ENCODE data around the gene POLR3F.
"Not testable (repeated sequence)": the region's sequence is repeated elsewhere in the genome, so short reads cannot be mapped to it uniquely, and the experiment has no call there.

The POLR3F gene, protein sequence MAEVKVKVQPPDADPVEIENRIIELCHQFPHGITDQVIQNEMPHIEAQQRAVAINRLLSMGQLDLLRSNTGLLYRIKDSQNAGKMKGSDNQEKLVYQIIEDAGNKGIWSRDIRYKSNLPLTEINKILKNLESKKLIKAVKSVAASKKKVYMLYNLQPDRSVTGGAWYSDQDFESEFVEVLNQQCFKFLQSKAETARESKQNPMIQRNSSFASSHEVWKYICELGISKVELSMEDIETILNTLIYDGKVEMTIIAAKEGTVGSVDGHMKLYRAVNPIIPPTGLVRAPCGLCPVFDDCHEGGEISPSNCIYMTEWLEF
- 10.6 to 15.6 reads per million in 2 donors for total RNA-seq

DNA sequence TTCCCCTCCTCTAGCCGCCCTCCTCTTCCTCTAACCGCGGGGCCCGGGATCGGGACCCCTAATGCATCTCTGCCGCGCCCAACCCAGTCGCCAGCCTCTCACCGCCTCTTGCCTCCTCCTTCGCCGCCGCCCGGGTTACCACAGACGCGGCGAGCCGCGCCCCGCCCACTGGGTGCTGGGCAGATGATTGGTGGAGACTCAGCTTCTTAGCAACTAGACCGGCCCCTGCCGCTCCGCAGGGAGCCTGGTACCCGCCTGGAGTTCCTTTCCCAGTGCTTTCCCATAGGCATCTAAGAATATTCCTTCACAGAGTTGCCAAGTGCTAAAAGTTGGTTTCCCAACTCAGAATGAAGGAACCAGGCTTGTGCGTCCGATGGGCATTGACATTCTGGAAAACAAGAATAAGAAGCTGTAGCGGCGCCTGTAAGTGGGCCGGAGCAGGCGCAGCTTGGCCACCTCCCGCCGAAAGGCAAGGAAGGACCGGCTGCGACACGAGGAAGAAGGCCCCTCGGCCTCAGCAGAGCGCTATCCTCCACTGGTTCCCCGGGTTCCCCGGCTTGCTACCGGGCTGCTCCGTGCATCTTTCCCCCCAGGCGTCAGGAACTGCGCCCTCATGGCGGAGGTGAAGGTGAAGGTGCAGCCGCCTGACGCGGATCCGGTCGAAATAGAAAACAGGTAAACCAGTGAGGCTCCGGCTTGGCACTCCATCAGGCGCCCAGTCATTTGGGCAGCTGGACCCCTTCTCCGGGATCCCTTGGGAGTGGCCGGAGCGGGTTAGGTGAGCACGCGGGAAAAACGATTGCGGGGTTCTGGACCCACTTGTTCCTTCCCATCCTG lies at the start of gene POLR3F, which contains the start of gene DZANK1:
TSS of gene POLR3F (plus strand) at position 497 of the 837 bp plus-strand sequence. CDS start at position 614, 117 bp downstream.
TSS of gene DZANK1 (minus strand) at position 137 of the 837 bp plus-strand sequence. CDS start 1,672 bp downstream, outside the sequence.
- DNase-seq = peak; percentile 80 to 95 (median 88)

DNA sequence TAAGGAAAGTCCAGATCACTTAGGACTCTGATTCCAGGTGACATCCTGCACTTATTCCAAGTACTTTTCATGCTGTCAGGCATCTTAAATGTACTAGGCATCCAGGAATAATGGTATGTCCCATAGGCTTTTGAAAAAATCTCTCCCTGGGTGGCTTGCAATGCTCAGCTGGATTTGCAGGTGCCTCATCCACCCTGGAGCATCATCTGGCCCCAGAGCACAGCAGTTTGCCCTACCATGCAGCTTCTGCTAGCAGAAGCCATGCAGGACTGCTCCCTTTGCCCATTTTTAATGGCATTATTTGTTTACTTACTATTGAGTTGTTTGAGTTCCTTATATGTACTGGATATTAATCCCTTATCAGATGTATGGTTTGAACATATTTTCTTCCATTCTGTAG lies 45.6 kb upstream of the POLR3F start:
- no peak for DNase-seq

DNA sequence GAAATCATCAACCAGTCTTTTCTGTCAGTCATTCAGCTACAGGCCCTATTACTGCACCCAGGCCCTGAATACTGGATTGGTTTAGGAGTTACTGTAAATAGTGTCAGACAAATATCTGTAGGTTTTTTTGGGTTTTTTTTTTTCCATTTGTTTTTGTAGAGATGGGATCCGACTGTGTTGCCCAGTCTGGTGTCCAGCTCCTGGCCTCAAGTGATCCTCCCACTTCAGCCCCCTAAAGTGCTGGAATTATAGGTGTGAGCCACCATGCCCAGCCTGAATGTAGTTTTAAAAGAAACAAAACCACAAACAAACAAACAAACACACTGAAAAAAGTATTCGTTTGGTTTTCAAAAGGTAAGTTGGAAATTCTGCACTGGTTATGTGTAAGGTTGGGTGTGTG lies 40.0 kb upstream of the POLR3F start:
- no peak for DNase-seq

DNA sequence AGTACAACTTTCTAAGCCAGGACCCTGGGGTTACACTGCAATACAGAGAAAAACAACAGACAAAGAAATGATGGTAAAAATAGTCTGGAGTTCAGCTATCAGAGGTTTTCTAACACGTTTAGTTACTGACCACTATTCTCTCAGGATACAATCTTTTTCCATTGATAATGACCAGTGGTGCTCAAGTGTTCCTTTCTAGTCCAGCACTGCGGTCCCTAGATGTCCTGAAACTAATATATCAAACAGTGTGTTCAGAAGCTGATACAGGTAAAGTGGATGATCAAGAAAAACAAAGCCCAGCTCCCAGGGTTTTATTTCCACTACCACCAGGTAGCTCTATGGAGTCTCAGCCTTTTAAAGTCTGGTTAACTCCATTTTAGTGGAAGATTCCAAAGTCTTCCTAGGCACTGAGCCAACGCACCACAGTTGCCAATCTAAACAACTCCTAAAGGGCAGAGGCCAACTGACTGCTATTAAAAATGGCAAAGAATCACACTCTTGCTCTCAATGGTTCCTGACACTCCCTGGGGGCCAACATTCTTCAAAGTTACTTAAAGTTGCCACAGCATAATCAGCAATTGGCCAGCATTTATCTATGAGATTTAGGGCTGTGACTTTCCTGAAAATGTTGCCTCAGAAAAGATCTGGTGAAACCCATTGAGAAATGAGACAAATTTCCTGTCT lies 38.6 kb upstream of the POLR3F start:
- DNase-seq = no peak

DNA sequence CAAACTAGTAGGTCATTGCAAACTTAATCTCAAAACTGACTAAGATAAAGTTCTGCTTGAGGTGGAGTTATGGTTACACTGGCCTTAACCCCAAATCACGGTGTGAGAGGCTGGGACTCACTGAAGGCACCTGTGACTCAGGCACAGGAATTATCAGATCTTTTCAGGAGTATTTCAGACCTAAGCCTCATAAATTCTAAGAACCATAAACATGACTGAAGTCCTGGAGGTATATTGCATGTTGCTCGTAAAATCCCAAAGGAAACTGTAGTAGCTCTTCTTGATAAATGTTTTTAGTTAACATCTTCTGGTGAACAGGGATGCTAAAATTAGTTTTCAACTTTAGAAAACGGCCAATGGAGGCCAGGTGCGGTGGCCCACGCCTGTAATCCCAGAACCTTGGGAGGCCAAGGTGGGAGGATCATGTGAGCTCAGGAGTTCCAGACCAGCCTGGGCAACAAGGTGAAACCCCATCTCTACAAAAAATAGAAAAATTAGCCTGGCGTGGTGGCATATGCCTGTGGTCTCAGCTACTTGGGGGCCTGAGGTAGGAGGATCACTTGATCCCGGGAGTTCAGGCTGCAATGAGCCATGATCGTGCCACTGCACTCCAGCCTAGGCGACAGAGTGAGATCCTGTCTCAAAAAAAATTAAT lies 36.9 kb upstream of the POLR3F start:
- no peak for DNase-seq

DNA sequence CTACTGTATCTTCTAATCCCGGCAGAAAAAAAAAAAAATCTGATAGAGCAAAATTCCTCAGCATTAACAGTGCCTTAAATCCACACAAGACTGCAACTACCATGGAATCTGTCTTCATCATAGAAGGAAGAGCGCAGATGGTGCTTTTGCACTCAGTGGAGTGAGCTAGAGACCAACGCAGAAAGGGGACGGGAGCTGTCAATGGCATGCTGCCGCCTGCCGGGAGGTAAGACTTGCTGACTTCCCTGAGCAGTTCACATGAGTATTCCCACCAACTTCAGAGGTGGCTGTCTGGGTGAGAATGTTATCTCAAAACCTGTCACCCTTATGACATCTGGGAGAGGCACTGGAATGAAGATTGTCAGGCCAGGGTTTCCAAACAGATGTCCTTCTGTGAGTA lies 36.0 kb upstream of the POLR3F start:
- DNase-seq = no peak

DNA sequence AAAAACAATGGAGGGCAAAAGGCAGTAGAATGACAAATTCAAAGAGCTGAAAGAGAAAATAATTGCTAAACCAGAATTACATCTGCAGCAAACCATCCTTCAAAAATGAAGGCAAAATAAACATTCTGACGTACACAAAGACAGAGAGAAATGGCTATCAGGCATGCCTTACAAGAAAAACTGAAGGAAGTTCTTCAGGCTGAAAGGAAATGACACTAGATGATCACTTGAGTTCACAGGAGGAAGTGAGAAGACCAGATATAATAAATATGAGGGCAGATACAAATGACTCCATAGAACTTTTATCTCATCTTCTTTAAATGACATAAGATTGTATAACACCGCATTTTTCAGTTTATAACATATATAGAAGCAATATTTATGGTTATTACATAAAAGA lies 30.3 kb upstream of the POLR3F start:
- no peak for DNase-seq

DNA sequence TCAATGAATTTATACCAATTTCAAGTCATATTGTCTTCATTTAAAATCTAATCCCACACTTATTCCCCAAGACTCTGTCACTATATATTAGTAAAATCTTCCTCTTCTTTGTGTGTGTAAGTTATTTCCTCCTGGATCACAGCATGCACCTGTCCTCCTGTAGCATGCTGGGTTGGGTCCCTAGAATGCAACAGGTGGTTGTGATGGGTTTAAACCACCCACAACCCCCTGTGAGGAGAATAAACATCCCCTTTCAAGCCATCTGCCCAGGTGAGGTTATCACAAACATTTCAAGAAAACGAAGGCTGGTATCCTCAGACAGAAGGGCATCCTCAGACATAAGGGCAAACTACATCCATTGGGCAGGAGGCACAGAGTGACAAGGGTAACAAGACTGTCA lies 26.8 kb upstream of the POLR3F start:
- DNase-seq = no peak

DNA sequence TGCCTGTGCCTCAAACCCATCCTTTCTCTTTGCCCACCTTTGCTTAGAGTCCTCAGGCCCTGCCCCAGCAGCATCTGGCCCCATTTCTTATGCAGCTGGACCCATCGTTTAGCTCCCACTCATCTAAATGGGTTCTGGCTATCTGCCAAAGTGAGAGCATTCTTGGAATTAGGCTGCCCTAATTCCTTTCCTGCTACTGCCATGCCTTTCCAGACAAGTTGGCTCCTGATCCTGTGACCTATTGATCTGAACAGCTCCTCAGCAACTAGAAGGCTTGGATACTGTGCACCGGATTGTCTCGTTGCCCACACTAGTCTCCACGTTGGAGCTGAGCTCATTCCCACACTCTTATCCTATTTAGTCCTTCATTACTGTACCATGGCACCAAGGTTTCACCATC lies 23.3 kb upstream of the POLR3F start:
- no peak for DNase-seq

DNA sequence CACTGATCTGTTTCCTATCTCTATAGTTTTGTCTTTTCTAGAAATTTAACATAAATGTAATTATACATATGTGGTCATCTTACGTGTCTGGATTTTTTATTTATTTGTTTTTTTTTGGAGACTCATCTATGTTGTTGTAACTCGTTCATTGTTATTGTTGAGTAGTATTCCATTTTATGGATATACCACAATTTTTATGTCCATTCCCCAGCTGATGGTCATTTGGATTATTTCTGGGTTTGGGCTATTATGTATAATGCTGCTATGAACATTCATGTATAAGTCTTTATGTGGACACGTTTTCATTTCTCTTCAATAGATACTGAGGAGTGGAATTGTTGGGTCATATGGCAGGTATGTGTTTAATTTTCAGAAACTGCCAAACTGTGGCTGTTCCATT lies 10.6 kb upstream of the POLR3F start:
- DNase-seq = no peak

DNA sequence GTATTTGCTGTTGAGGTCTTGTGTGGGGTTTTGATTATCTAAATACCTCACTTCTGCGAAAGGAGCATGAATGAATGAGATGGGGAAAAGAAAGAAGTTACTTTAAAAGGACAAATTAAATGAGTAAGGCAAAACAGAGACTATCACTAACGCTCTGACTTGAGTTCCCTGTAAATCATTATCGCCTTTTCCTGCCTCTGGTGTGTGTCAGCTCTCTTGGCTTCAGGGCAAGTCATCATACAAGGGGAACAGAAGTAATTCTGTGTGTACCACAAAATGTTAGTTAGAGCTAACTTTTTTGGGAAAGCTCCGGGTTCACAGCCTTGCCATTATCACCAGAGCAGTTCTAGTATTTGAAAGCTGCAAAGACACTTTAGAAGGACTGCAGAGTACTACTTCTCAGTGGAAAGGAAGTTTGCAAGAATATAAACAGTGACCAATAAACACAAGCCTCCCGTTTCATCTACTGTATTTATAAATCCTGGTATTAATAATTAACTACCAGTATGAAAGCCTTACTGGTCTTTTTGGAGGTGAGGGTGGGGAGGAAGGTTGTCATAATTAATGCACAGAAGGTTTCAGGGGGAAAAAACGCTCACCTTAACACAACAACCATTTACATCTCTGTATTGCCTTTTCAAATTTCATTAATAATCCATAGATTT lies 1.5 kb upstream of the POLR3F start:
- DNase-seq = no peak

DNA sequence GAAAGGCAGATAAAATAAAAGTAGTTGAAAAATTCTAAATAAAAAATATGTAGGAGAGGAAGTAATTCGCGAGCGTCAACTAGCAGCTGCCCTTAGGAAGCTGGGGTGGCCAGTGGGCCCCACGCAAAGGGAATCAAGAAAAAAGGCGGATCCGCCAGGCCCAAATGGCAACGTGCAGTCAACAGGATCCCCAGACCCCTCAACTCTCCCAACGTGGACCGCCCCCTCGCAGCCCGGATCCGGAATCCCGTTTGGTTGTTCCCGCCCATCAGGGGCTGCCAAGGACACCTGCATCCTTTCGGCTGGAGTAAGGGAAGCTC lies 656 bp upstream of the POLR3F start:
- DNase-seq = no peak

DNA sequence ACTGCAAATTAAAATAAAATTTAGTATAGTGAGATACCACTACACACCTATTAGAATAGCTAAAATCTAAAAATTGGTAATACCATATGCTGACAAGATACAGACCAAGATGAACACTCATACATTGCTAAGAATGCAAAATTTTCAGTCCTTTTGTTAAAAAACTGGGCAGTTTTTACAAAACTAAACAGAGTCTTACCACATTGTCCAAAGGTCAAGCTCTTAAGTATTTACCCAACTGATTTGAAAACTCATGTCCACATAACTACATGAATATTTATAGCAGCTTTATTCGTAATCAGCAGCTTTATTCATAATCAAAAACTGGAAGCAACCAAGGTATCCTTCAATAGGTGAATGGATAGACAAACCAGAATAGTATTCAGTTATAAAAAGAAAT lies 10.0 kb downstream of the POLR3F start:
- DNase-seq = no peak

DNA sequence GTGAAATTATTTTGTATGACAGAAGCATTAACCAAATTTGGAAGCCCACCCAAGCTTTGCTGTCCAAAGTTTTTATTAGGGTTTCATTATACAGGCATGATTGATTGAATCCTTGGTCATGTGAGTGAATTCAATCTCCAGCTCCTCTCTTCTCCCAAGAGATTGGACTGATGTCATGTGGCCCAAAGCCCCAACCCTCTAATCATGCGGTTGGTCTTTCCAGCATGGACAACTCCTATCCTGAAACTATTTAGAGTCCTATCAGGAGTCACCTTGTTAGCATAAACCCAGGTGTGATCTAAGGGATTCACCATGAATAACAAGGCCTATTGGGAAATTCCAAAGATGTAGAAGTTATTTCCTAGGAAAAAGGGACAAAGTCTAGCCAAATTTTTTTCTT lies 10.6 kb downstream of the POLR3F start:
- no peak for DNase-seq

DNA sequence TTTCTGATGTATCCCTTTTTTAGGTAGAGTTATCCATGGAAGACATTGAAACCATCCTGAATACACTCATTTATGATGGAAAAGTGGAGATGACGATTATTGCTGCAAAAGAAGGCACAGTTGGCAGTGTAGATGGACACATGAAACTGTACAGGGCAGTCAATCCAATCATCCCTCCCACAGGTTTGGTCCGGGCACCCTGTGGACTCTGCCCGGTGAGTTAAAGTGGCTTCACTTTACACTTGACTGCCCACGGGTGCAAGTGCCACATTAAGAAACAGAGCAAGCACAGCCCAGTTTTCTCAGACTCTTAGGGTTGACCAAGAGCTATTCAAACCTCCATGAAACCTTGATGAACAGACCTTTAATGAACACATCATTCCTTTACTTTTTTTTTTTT lies 14.4 kb downstream of the POLR3F start:
- no peak for DNase-seq

DNA sequence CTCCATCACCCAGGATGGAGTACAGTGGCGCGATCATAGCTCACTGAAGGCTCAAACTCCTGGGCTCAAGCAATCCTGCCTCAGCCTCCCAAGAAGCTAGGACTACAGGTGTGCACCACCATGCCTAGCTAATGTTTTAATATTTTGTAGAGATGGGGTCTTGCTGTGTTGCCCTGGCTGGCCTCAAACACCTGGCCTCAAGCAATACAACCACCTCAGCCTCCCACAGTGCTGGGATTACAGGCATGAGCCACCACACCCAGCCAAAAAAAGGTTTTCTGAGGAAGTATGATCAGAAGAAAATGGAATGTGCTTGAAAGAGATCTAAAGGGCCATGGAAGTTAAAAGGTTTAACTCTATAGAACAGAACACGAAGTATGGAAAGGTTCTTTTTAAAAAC lies 21.1 kb downstream of the POLR3F start:
- no peak for DNase-seq

DNA sequence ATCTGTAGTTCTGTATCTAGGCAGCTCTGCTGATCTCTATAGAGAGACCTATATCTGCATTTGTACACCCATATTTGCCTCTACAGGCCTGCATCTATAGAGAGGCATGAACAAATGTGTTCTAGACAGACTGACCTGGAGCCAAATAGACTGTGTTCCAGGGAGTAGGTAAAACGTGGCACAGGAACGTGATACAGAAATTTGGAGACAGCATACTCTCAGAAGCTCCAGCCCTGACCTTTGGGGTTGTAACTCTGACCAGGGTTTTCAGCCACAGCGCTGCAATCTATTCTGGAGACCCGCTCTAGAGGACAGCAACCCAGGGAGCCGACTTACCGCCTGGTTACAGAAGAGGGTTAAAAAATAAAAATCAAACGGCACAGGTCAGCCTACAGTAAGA lies 28.9 kb downstream of the POLR3F start:
- peak in 1 of 5 experiments; percentile 15 for DNase-seq

DNA sequence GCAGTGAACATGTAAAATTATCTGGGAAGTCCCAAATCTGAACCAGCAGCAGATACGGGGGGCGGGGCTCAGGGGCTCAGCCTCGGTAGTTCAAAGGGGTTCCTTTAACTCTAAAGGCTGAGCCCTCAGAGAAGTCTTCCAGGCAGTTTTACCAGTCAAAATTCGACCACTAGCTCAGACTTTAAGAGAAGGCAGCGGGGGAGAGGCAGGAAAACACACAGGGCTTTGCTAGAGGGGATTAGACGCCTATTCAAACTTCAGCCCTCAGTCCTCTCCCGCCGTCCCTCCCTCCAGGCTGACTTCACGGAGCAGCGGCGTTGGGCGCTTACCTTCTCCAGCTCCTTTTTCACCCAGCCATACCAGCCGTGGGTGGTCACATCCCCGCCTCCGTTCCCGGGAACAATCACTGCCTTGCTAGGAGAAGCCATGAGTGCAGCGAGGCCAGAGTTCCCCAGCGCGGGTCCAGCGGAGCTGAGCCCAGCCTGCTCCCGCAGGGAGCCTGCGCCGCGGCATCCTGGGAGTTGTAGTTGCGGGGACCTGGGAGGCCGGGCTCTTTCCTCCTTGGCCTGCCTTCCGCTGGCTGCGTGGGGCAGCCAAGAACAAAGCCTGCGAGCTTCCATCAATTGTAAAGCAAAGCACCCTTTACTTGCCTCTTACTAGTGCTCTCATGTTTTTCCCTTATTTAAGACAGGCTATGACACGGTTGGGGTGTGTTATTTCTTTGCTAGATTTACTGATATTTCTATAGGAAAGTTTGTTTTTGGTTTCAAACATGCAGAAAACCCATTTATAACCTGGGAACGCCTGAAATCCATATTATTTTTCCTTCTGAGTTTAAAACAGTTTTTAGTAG lies 29.8 kb downstream of the POLR3F start, which contains the start of gene RBBP9:
TSS of gene RBBP9 (minus strand) at position 486 of the 853 bp plus-strand sequence. CDS start at position 428, 58 bp downstream.
- DNase-seq = peak; percentile 43 to 84 (median 63)

DNA sequence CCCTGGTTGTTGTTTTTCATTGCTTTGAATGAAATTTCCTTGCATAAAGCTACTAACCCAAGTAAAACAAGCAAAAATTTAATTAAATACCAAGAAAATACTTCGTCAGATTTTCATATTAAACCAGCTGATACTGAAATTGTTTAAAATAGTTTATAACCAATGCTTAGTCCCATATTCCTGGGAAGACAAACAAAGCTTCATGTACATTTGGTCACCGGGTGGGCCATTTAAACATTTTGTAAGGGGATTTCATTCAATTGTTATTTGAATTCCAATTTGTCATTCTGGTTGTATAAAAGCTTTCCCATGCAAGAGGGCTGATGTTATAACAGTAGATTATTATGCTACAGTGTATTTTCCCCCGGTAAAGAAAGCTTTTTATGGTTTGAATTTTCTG lies 30.4 kb downstream of the POLR3F start:
- no peak for DNase-seq

DNA sequence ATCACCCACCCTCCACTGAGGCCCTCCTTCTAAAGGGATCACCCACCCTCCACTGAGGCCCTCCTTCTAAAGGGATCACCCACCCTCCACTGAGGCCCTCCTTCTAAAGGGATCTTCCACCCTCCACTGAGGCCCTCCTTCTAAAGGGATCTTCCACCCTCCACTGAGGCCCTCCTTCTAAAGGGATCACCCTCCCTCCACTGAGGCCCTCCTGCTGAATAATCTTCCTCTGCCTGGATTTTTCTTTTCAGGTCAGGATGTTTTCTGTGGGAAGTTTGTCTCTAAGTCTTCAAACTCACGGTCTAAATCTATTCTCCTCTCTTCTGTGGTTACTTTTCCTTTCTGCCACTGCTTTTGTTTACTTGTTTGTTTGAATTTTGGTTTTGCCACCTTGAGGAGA lies 34.5 kb downstream of the POLR3F start:
- DNase-seq = not testable (repeated sequence)

DNA sequence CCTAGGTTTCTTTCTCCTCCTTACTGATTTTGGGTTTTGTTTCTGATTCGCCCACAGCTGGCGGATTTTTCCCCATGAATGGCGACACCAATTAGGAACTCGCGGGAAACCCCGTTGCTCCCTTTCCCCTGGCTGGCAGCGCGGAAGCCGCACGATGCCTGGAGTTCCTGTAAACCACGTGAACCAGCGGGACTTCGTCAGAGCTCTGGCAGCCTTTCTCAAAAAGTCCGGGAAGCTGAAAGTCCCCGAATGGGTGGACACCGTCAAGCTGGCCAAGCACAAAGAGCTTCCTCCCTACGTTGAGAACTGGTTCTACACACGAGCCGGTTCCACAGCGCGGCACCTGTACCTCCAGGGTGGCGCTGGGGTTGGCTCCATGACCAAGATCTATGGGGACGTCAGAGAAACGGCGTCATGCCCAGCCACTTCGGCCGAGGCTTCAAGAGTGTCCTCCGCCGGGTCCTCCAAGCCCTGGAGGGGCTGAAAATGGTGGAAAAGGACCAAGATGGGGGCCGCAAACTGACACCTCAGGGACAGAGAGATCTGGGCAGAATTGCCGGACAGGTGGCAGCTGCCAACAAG lies 37.4 kb downstream of the POLR3F start:
- no peak for DNase-seq
